H1 (cell line): ENCODE results near the gene CDC5L. TPM values are rescaled to one million over a fixed set of nuclear protein-coding genes. Genes with fewer than 3 reads are reported as not detected.

Experiments
- CTCF ChIA-PET: fragments of 300-600 bp; sonication (Branson Sonifier 250); formaldehyde crosslinking; loops from one replicate; lab custom pipeline; 2021; ENCODE audit not compliant: partially characterized antibody; lab: Charles Lee
- POLR2A ChIA-PET: fragments of 300-600 bp; sonication (Branson Sonifier 250); formaldehyde crosslinking; loops from one replicate; lab custom pipeline; 2021; ENCODE audit warnings: inconsistent platforms; ENCODE audit not compliant: partially characterized antibody; lab: Charles Lee
- DNase-seq, 2 experiments: peaks; one replicate each; pipeline versions ENCODE4 v3.0.0 to v3.0.0-alpha.2; 2010 to 2022; ENCODE audit warnings: low spot score in 2 of 2, low read depth in 1 of 2, mixed read lengths in 1 of 2
- FAIRE-seq: peaks from 2 replicates; lab custom pipeline; 2011; peaks lifted over from hg19 to GRCh38; lab: Jason Lieb, UNC
- H2AFZ ChIP-seq: 2 replicates; pipeline ENCODE4 v1.8.1; 2012; ENCODE audit warnings: low read length, inconsistent platforms
- H2AK5ac ChIP-seq: 2 replicates; pipeline ENCODE4 v1.6.1; 2013; ENCODE audit warnings: low read depth, low read length
- H2BK120ac ChIP-seq: replicated peaks from 2 replicates; pipeline ENCODE3; 2013; ENCODE audit warnings: low read depth, low read length, inconsistent platforms
- H2BK12ac ChIP-seq: 2 replicates; pipeline ENCODE4 v1.6.1; 2013; ENCODE audit warnings: low read depth, low read length
- H2BK15ac ChIP-seq: 2 replicates; pipeline ENCODE4 v1.6.1; 2013; ENCODE audit warnings: low read length
- H2BK20ac ChIP-seq: 2 replicates; pipeline ENCODE4 v1.6.1; 2013; ENCODE audit warnings: low read length
- H2BK5ac ChIP-seq: 2 replicates; pipeline ENCODE4 v1.6.1; 2013; ENCODE audit warnings: low read depth, low read length
- H3K14ac ChIP-seq: 2 replicates; pipeline ENCODE4 v1.6.1; 2013; ENCODE audit warnings: inconsistent platforms; ENCODE audit not compliant: insufficient read length
- H3K18ac ChIP-seq: 2 replicates; pipeline ENCODE4 v1.6.1; 2013; ENCODE audit warnings: low read length; ENCODE audit errors: extremely low read depth
- H3K23ac ChIP-seq: 2 replicates; pipeline ENCODE4 v1.6.1; 2013; ENCODE audit warnings: inconsistent platforms; ENCODE audit not compliant: insufficient read length
- H3K23me2 ChIP-seq: 2 replicates; pipeline ENCODE4 v1.6.1; 2013; ENCODE audit warnings: low read depth, low read length
- H3K27ac ChIP-seq: 2 replicates; pipeline ENCODE4 v1.6.1; 2011; ENCODE audit warnings: low read depth, low read length, inconsistent platforms
- H3K27me3 ChIP-seq, 4 experiments: replicated peaks in 1 of 4; 1 replicate in 1 of 4; 2 replicates in 3 of 4; pipeline versions ENCODE4 v1.6.1 to v1.8.1; 2011 to 2013; ENCODE audit warnings: low read length in 3 of 4, mild to moderate bottlenecking in 3 of 4, inconsistent platforms in 2 of 4, mixed read lengths in 2 of 4, moderate library complexity in 1 of 4; ENCODE audit not compliant: control insufficient read depth in 3 of 4, insufficient read depth in 3 of 4; ENCODE audit errors: extremely low read depth in 1 of 4
- H3K36me3 ChIP-seq, 4 experiments: 2 replicates each; pipeline versions ENCODE4 v1.6.1 to v1.8.1; 2011 to 2013; ENCODE audit warnings: mild to moderate bottlenecking in 4 of 4, low read length in 3 of 4, moderate library complexity in 2 of 4, control low read depth in 1 of 4, inconsistent platforms in 1 of 4; ENCODE audit not compliant: insufficient read depth in 4 of 4, control insufficient read depth in 2 of 4
- H3K4ac ChIP-seq: replicated peaks from 2 replicates; pipeline ENCODE3; 2013; ENCODE audit warnings: low read length, low read depth, mixed read lengths, inconsistent platforms; ENCODE audit not compliant: insufficient read length
- H3K4me1 ChIP-seq, 4 experiments: replicated peaks in 1 of 4; 1 replicate in 1 of 4; 2 replicates in 3 of 4; pipeline versions ENCODE4 v1.6.1 to v1.8.1; 2011 to 2013; ENCODE audit warnings: low read length in 3 of 4, inconsistent platforms in 2 of 4, mixed read lengths in 1 of 4; ENCODE audit not compliant: insufficient read depth in 4 of 4, control insufficient read depth in 3 of 4
- H3K4me2 ChIP-seq, 2 experiments: 2 replicates each; pipeline versions ENCODE4 v1.6.1 to v1.8.1; 2011 to 2013; ENCODE audit warnings: low read depth in 2 of 2, low read length in 2 of 2, control low read depth in 1 of 2, inconsistent platforms in 1 of 2, mild to moderate bottlenecking in 1 of 2; ENCODE audit not compliant: insufficient read depth in 1 of 2
- H3K4me3 ChIP-seq, 4 experiments: fragments of 200-600, 300-600 bp in 1 of 4; sonication (generic), shearing (Covaris generic), sonication (Bioruptor Twin) in 1 of 4; 2 replicates each; pipeline versions ENCODE4 v1.5.1 to v1.8.1; 2011 to 2016; ENCODE audit warnings: low read length in 4 of 4, low read depth in 3 of 4, control low read depth in 2 of 4, inconsistent platforms in 2 of 4, mild to moderate bottlenecking in 2 of 4, mixed read lengths in 1 of 4, moderate library complexity in 1 of 4; ENCODE audit not compliant: insufficient read depth in 2 of 4; ENCODE audit errors: extremely low read depth in 1 of 4
- H3K56ac ChIP-seq: replicated peaks from 2 replicates; pipeline ENCODE3; 2013; ENCODE audit warnings: low read depth, mild to moderate bottlenecking, mixed read lengths, low read length, inconsistent platforms; ENCODE audit not compliant: insufficient read length
- H3K79me1 ChIP-seq: 2 replicates; pipeline ENCODE4 v1.6.1; 2013; ENCODE audit warnings: low read depth, low read length, control low read depth
- H3K79me2 ChIP-seq, 2 experiments: 2 replicates each; pipeline versions ENCODE4 v1.6.1 to v1.8.1; 2012 to 2013; ENCODE audit warnings: low read length in 2 of 2, mild to moderate bottlenecking in 2 of 2, inconsistent platforms in 1 of 2; ENCODE audit not compliant: insufficient read depth in 2 of 2, control insufficient read depth in 1 of 2
- H3K9ac ChIP-seq, 4 experiments: replicated peaks in 1 of 4; 1 replicate in 1 of 4; 2 replicates in 3 of 4; pipeline versions ENCODE4 v1.6.1 to v1.8.1; 2011 to 2013; ENCODE audit warnings: low read depth in 3 of 4, low read length in 3 of 4, control low read depth in 2 of 4, mild to moderate bottlenecking in 2 of 4, moderate library complexity in 2 of 4, inconsistent platforms in 1 of 4; ENCODE audit errors: extremely low read depth in 1 of 4
- H3K9me3 ChIP-seq, 2 experiments: 2 replicates each; pipeline versions ENCODE4 v1.6.1 to v1.8.1; 2012 to 2013; ENCODE audit warnings: mild to moderate bottlenecking in 2 of 2, moderate library complexity in 2 of 2, control low read depth in 1 of 2, inconsistent platforms in 1 of 2, low read depth in 1 of 2, low read length in 1 of 2, mixed read lengths in 1 of 2; ENCODE audit not compliant: insufficient read depth in 2 of 2
- H4K20me1 ChIP-seq, 2 experiments: replicated peaks in 1 of 2; 2 replicates each; pipeline versions ENCODE3 to v1.8.1; 2011 to 2013; ENCODE audit warnings: inconsistent platforms in 2 of 2, low read length in 2 of 2, mild to moderate bottlenecking in 1 of 2; ENCODE audit not compliant: insufficient read depth in 2 of 2, control insufficient read depth in 1 of 2
- H4K5ac ChIP-seq: 2 replicates; pipeline ENCODE4 v1.6.1; 2013; ENCODE audit warnings: low read length, low read depth, mixed read lengths, inconsistent platforms; ENCODE audit not compliant: insufficient read length
- H4K8ac ChIP-seq: 2 replicates; pipeline ENCODE4 v1.8.0; 2013; ENCODE audit warnings: mild to moderate bottlenecking, moderate library complexity, low read length, inconsistent platforms; ENCODE audit not compliant: insufficient read depth; ENCODE audit errors: extremely low read depth
- H4K91ac ChIP-seq: replicated peaks from 2 replicates; pipeline ENCODE3; 2013; ENCODE audit warnings: low read length, mixed read lengths, inconsistent platforms; ENCODE audit not compliant: insufficient read length
- KDM1A ChIP-seq: fragments of 200-600, 300-600 bp; sonication (generic); IDR thresholded peaks from 2 replicates; pipeline ENCODE4 v1.7.1; 2016; ENCODE audit warnings: mild to moderate bottlenecking, low read length, borderline replicate concordance
- POU5F1 ChIP-seq: IDR thresholded peaks from 2 replicates; pipeline ENCODE4 v1.6.1; 2011; ENCODE audit warnings: low read depth, mild to moderate bottlenecking, low read length, moderate library complexity
- WGBS, 2 experiments: shearing (Covaris generic) in 1 of 2; methylation state at CpG; one replicate each; pipeline versions ENCODE4 v1.1.6 to v1.1.7; 2013 to 2015; ENCODE audit warnings: low lambda C conversion rate in 2 of 2, mixed read lengths in 2 of 2, inconsistent platforms in 1 of 2, low coverage in 1 of 2, missing lambda C conversion rate in 1 of 2; ENCODE audit not compliant: insufficient replicate concordance in 2 of 2, insufficient coverage in 1 of 2, insufficient read length in 1 of 2; ENCODE audit errors: extremely low coverage in 1 of 2, missing lambda C conversion rate in 1 of 2; 5-methylcytosine and 5-hydroxymethylcytosine counted together
- polyA plus RNA-seq, 7 experiments: library from polyadenylated mRNA; depleted of rRNA in 3 of 7; stranded (reverse) in 5 of 7; unstranded in 2 of 7; fragments of >200 nt in 5 of 7; fragments of 200-250 nt in 2 of 7; gene quantifications; 1 replicate in 5 of 7; 2 replicates in 1 of 7; 4 replicates in 1 of 7; pipeline versions ENCODE4 v1.2.1 to v1.2.3, GENCODE V29; 2011 to 2013; ENCODE audit warnings: missing spikeins in 2 of 7, mixed read lengths in 2 of 7
- total RNA-seq: library from RNA; stranded (reverse); fragmentation: NEBNext Ultra II Directional; extraction: Animal tissue kit (Norgen Biotek cat#: 25700); gene quantifications from 2 replicates; pipeline ENCODE4 v1.2.1, GENCODE V29; 2021

The CDC5L gene
- total and polyA plus RNA-seq, 2 of the 8 experiments (the other 6 are each of a cell fraction or from before 2014, with no cell fraction given): 8.4 to 32.8 TPM

GRCh38 chr6:44487002-44487401, 99.5 kb downstream of the CDC5L start:
- H2AK5ac ChIP-seq: no peak overlapping the region
- no peak overlapping the region for H2BK5ac ChIP-seq
- H3K23me2 ChIP-seq: no peaks in the 10 kb centered on the region
- H4K91ac ChIP-seq: no peak overlapping the region
- H3K27me3 ChIP-seq: no peaks in the 10 kb centered on the region; a peak in 1 of 7 replicates
- TF ChIP-seq POU5F1 (no peak), KDM1A (no peak)
- TF ChIP-seq, all 59 proteins: peak for 0
- H3K14ac ChIP-seq: no peak overlapping the region
- no peak overlapping the region for H3K4me2 ChIP-seq
- no peaks in the 10 kb centered on the region for H3K79me2 ChIP-seq
- no peak overlapping the region for H4K8ac ChIP-seq
- H3K4me3 ChIP-seq: no peak overlapping the region
- H2AFZ ChIP-seq: no peak overlapping the region
- no peak overlapping the region for H2BK12ac ChIP-seq
- no peak overlapping the region for H3K23ac ChIP-seq
- no peak overlapping the region; the same call in 1 of the 2 replicates for H3K18ac ChIP-seq
- FAIRE-seq (no peak), DNase-seq (no peak)
- H4K5ac ChIP-seq: no peak overlapping the region
- H3K4ac ChIP-seq: no peak overlapping the region
- H3K9ac ChIP-seq: no peak overlapping the region
- no peaks in the 10 kb centered on the region for H4K20me1 ChIP-seq
- no peaks in the 10 kb centered on the region for H3K9me3 ChIP-seq
- no peak overlapping the region for H2BK120ac ChIP-seq
- no peak overlapping the region for H3K27ac ChIP-seq
- H3K36me3 ChIP-seq: no peaks in the 10 kb centered on the region
- 93% methylated on average over 1 of the region's 1 CpG; no CpG with 5 or more reads in 1 of the 2 experiments for WGBS, 2 experiments
- H2BK20ac ChIP-seq: no peak overlapping the region
- ChIA-PET CTCF (interaction anchor here (0.8 to 4.2 kb wide), 4 partner anchors 11 to 1048 kb away, joined by 3 to 51 read pairs (median 4); no protein-coding TSS in a partner anchor), POLR2A (no interaction called here)
- H3K4me1 ChIP-seq: peaks cover 0 to 2% (median 0%) of the 10 kb centered on the region in 4 experiments; a peak in 5 of 7 replicates
- no peak overlapping the region for H2BK15ac ChIP-seq
- H3K79me1 ChIP-seq: no peaks in the 10 kb centered on the region
- H3K56ac ChIP-seq: no peak overlapping the region
